ENCODE data around the gene PAPOLA. TPM values are rescaled to one million over a fixed set of nuclear protein-coding genes. Genes with fewer than 3 reads are reported as not detected.

The PAPOLA gene
- total and polyA plus RNA-seq, 9 of the 15 experiments (the other 6 are each of a cell fraction or from before 2014, with no cell fraction given) = 51.1 to 199 (median 95.8) TPM

GRCh38 chr14:96594961-96595360, 92.8 kb downstream of the PAPOLA start:
- no peak overlapping the region for H2AFZ ChIP-seq (ENCODE audit: low read depth, low read length)
- no peaks in the 10 kb centered on the region for H3K79me2 ChIP-seq (ENCODE audit: control insufficient read depth, insufficient read depth, low read length)
- CTCF ChIA-PET (ENCODE audit: low intra/inter-chr PET ratio) = no interaction called here
- ATAC-seq (no peak), DNase-seq (ENCODE audit: extremely low read depth in 1 of 4, low spot score in 3 of 4) (no peak), FAIRE-seq (no peak)
- H3K9ac ChIP-seq (ENCODE audit: insufficient read depth in 1 of 2, low read depth in 2 of 2, low read length in 2 of 2) = no peak overlapping the region
- no peak for TF ChIP-seq GABPB1 (CRISPR knock-in tag; IDR thresholded peaks at IDR 0.05)
- no peak for TF ChIP-seq POLR2A (conservative IDR thresholded peaks at IDR 0.05)
- no peak for TF ChIP-seq SAFB2 (IDR thresholded peaks at IDR 0.05; ENCODE audit: borderline replicate concordance, low read depth, low read length, severe bottlenecking)
- no peak for TF ChIP-seq NCOA6 (IDR thresholded peaks at IDR 0.05)
- no peak for TF ChIP-seq KAT2B (IDR thresholded peaks at IDR 0.05; ENCODE audit: low read depth, low read length)
- no peak for TF ChIP-seq SIN3B (IDR thresholded peaks at IDR 0.05; ENCODE audit: low read depth)
- no peak for TF ChIP-seq HEY1 (CRISPR knock-in tag; IDR thresholded peaks at IDR 0.05; ENCODE audit: borderline replicate concordance)
- TF ChIP-seq ZNF717 (CRISPR knock-in tag; IDR thresholded peaks at IDR 0.05) = no peak
- no peak for TF ChIP-seq SIN3A (IDR thresholded peaks at IDR 0.05; ENCODE audit: borderline replicate concordance in 2 of 2, control insufficient read depth in 1 of 2, low read depth in 2 of 2, low read length in 2 of 2)
- no peak for TF ChIP-seq ZKSCAN1 (IDR thresholded peaks at IDR 0.05; ENCODE audit: low read depth, low read length)
- TF ChIP-seq ELK1 (CRISPR knock-in tag; IDR thresholded peaks at IDR 0.05) = no peak
- TF ChIP-seq, protein P1, sequence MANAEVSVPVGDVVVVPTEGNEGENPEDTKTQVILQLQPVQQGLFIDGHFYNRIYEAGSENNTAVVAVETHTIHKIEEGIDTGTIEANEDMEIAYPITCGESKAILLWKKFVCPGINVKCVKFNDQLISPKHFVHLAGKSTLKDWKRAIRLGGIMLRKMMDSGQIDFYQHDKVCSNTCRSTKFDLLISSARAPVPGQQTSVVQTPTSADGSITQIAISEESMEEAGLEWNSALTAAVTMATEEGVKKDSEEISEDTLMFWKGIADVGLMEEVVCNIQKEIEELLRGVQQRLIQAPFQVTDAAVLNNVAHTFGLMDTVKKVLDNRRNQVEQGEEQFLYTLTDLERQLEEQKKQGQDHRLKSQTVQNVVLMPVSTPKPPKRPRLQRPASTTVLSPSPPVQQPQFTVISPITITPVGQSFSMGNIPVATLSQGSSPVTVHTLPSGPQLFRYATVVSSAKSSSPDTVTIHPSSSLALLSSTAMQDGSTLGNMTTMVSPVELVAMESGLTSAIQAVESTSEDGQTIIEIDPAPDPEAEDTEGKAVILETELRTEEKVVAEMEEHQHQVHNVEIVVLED (CRISPR knock-in tag; IDR thresholded peaks at IDR 0.05) = no peak
- TF ChIP-seq ZNF507 (tag; conservative IDR thresholded peaks at IDR 0.05) = no peak
- H3K9me3 ChIP-seq (replicated peaks; ENCODE audit: control insufficient read depth, insufficient read depth, low read depth, low read length) = no peaks in the 10 kb centered on the region
- H3K4me2 ChIP-seq (ENCODE audit: insufficient read depth, low read length) = no peak overlapping the region
- no peaks in the 10 kb centered on the region; the same call in 1 of the 2 replicates for H4K20me1 ChIP-seq (replicated peaks; ENCODE audit: control insufficient read depth, insufficient read depth, low read length)
- in situ Hi-C loops (cut with MboI) (loop anchor here (25.0 kb wide), 1 partner anchor 692 kb away; no protein-coding TSS in a partner anchor), intact Hi-C loops (cut with micrococcal nuclease) (no loop called here)
- H3K4me1 ChIP-seq (replicated peaks in 1 of 2; ENCODE audit: control insufficient read depth in 2 of 2, insufficient read depth in 2 of 2, low read length in 2 of 2) = peaks cover 4 to 11% of the 10 kb centered on the region in 2 experiments; a peak in 4 of 5 replicates
- H3K4me3 ChIP-seq = no peak overlapping the region
- POLR2A ChIA-PET = no interaction called here
- H3K27ac ChIP-seq (ENCODE audit: extremely low read depth, low read depth, low read length) = no peak overlapping the region
- H3K36me3 ChIP-seq (ENCODE audit: control insufficient read depth, insufficient read depth, low read length) = no peaks in the 10 kb centered on the region
- 0% methylated on average over 5 of the region's 6 CpGs for WGBS (ENCODE audit: insufficient coverage, low coverage, missing lambda C conversion rate)
- H3K27me3 ChIP-seq (ENCODE audit: control insufficient read depth in 2 of 2, insufficient read depth in 2 of 2, low read length in 2 of 2) = peaks cover 16 to 61% of the 10 kb centered on the region in 2 experiments; a peak in 4 of 5 replicates
- peaks cover 3% of the 10 kb centered on the region for H3K9me1 ChIP-seq (ENCODE audit: control insufficient read depth, insufficient read depth, low read length)
- no TSS peak for BruUV-seq (replicated peaks)

Measured in K562 (cell line).